Thyroid gland (tissue), 4 donors: ENCODE measurements around the gene ATAD2B. TPM values are rescaled to one million over a fixed set of nuclear protein-coding genes. Genes with fewer than 3 reads are reported as not detected.

Source experiments
- DNase-seq, 2 donors: peaks; one replicate each; pipeline ENCODE4 v3.0.0-alpha.2; 2019
- H3K27ac ChIP-seq, 3 donors: fragments of 200-600 bp; sonication (generic); 1 replicate in 2 of 3; 2 replicates in 1 of 3; pipeline ENCODE4 v1.5.1; 2016 to 2019; ENCODE audit warnings: mild to moderate bottlenecking in 1 of 3, moderate library complexity in 1 of 3
- H3K27me3 ChIP-seq: fragments of 200-600 bp; sonication (generic); one replicate; pipeline ENCODE4 v1.5.1; 2019
- H3K36me3 ChIP-seq, 2 donors: fragments of 200-600 bp; sonication (generic); one replicate each; pipeline ENCODE4 v1.5.1; 2016 to 2019
- H3K4me1 ChIP-seq, 2 donors: fragments of 200-600 bp; sonication (generic); one replicate each; pipeline ENCODE4 v1.5.1; 2017 to 2019
- H3K4me3 ChIP-seq, 3 donors: fragments of 200-600 bp; sonication (generic); replicated peaks in 1 of 3; 1 replicate in 2 of 3; 2 replicates in 1 of 3; pipeline ENCODE4 v1.5.1; 2016; ENCODE audit warnings: mild to moderate bottlenecking in 1 of 3
- H3K9me3 ChIP-seq: fragments of 200-600 bp; sonication (generic); one replicate; pipeline ENCODE4 v1.5.1; 2017
- POLR2A ChIP-seq, 2 donors: fragments of 450-650 bp; IDR thresholded peaks; one replicate each; pipeline ENCODE4 v1.6.1; 2017; ENCODE audit warnings: antibody characterized with exemption in 2 of 2, mild to moderate bottlenecking in 2 of 2, moderate library complexity in 1 of 2
- WGBS, 2 donors: methylation state at CpG; one replicate each; pipeline ENCODE4 v1.1.5; 2017; 5-methylcytosine and 5-hydroxymethylcytosine counted together
- intact Hi-C: fragments of 100-400 bp; cut with DNase I; formaldehyde crosslinking; loops from one replicate; pipeline ENCODE4 v1.15.1; 2023
- total RNA-seq, 4 donors: library from RNA; depleted of rRNA; stranded (reverse); fragments of >200 nt; gene quantifications; one replicate each; pipeline ENCODE4 v1.2.3, GENCODE V29; 2016
- TF ChIP-seq, protein P1 (sequence below), 6 experiments: fragments of 200-600 bp in 3 of 6; fragments of 450-650 bp in 3 of 6; sonication (generic) in 3 of 6; IDR thresholded peaks; one replicate each; pipeline ENCODE4 v1.5.1; 2016 to 2019; ENCODE audit warnings: antibody characterized with exemption in 6 of 6, mild to moderate bottlenecking in 2 of 6, inconsistent platforms in 1 of 6, moderate library complexity in 1 of 6

Gene ATAD2B
- total RNA-seq, 4 donors from 2014 or later = 32.8 to 49.3 (median 37.3) TPM

DNA sequence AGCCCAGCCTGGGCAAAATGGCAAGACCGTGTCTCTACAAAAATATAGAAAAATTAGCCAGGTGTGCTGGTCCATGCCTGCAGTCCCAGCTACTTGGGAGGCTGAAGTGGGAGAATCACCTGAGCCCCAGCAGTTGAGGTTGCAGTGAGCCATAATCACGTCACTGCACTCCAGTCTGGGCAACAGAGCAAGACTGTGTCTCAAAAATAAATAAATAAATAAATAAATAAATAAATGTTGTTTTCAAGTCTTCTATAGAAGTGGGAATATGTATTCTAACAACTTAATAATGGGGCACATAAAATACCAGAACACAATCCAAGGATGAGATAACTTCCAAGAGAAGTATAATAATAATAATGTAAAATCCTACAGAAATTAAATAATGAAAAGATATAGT, 23.9 kb downstream of the ATAD2B start:
- WGBS, 2 donors = 96 to 99% methylated on average over 2 of the region's 2 CpGs
- Histone ChIP-seq H3K4me1 (peaks cover 0 to 40% of the 10 kb centered on the region in 2 donors), H3K4me3 (no peak overlapping the region), H3K36me3 (no peaks in the 10 kb centered on the region), H3K27ac (no peak overlapping the region), H3K27me3 (no peaks in the 10 kb centered on the region), H3K9me3 (no peaks in the 10 kb centered on the region)
- no peak for TF ChIP-seq POLR2A (IDR thresholded peaks at IDR 0.05)
- TF ChIP-seq, protein P1, sequence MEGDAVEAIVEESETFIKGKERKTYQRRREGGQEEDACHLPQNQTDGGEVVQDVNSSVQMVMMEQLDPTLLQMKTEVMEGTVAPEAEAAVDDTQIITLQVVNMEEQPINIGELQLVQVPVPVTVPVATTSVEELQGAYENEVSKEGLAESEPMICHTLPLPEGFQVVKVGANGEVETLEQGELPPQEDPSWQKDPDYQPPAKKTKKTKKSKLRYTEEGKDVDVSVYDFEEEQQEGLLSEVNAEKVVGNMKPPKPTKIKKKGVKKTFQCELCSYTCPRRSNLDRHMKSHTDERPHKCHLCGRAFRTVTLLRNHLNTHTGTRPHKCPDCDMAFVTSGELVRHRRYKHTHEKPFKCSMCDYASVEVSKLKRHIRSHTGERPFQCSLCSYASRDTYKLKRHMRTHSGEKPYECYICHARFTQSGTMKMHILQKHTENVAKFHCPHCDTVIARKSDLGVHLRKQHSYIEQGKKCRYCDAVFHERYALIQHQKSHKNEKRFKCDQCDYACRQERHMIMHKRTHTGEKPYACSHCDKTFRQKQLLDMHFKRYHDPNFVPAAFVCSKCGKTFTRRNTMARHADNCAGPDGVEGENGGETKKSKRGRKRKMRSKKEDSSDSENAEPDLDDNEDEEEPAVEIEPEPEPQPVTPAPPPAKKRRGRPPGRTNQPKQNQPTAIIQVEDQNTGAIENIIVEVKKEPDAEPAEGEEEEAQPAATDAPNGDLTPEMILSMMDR (IDR thresholded peaks at IDR 0.05) = no peak
- no peak for DNase-seq
- intact Hi-C loops = no loop called here

DNA sequence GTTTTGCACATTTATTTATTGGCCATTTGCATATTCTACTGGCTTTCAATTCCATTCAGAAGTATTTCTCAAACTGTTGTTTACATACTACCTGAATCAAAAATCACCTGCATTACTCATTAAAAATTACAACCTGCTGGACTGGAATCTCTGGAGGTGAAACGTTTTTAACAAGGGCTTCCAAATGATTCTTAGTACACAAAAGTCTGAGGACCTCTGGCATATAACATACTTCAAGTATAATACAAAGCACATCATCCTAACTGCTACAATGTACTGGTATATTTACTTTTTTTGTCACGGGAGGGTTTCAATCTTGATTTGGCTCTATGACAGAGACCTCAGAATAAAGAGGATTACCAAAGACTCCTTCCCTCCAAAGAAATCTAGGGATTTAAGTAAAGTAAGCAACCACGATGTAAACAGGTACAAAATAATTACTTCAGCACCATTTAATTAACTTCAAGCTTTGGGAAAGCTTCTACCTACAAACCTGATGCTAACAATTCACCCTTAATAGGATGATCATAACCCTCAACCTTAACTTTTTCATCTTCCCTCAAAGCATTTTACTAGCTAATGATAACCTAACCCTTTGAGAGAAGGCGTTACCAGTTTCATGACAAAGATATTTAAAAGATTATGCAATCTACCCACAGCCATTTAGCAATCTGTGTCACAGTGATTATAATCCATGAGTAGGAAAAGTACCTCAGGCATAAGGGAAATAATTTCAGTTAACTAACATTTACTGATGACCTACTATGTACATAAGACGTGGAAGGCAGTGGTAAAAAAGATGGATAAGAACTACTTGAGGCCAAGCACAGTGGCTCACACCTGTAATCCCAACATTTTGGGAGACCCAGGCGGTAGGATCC, 24.7 kb downstream of the ATAD2B start:
- no peak overlapping the region for H3K27ac ChIP-seq

GRCh38 chr2:23900541-23901322, 26.2 kb downstream of the ATAD2B start:
- no peak overlapping the region for H3K27ac ChIP-seq
- intact Hi-C loops = no loop called here
- no peaks in the 10 kb centered on the region for H3K36me3 ChIP-seq
- no peak overlapping the region for H3K4me3 ChIP-seq
- no peaks in the 10 kb centered on the region for H3K9me3 ChIP-seq
- WGBS, 2 donors = 65 to 68% methylated on average over 9 of the region's 9 CpGs
- DNase-seq = no peak
- H3K4me1 ChIP-seq = peaks cover 0 to 40% of the 10 kb centered on the region in 2 donors
- TF ChIP-seq, protein P1 (IDR thresholded peaks at IDR 0.05) = no peak
- TF ChIP-seq POLR2A (IDR thresholded peaks at IDR 0.05) = no peak
- no peaks in the 10 kb centered on the region for H3K27me3 ChIP-seq

More for the DNA sequence above, 24.7 kb downstream of the ATAD2B start:
- Histone ChIP-seq H3K4me3 (no peak overlapping the region), H3K27me3 (no peaks in the 10 kb centered on the region), H3K36me3 (no peaks in the 10 kb centered on the region), H3K4me1 (peaks cover 0 to 40% of the 10 kb centered on the region in 2 donors), H3K9me3 (no peaks in the 10 kb centered on the region)
- intact Hi-C loops = no loop called here
- no peak for TF ChIP-seq POLR2A (IDR thresholded peaks at IDR 0.05)
- TF ChIP-seq, protein P1 (IDR thresholded peaks at IDR 0.05) = no peak
- 75 to 76% methylated on average over 6 of the region's 6 CpGs for WGBS, 2 donors
- DNase-seq = no peak

- Histone ChIP-seq H3K4me3 (no peak overlapping the region), H3K36me3 (no peaks in the 10 kb centered on the region), H3K4me1 (peaks cover 0 to 39% of the 10 kb centered on the region in 2 donors), H3K9me3 (no peaks in the 10 kb centered on the region), H3K27ac (no peak overlapping the region), H3K27me3 (no peaks in the 10 kb centered on the region)
- no peak for TF ChIP-seq POLR2A (IDR thresholded peaks at IDR 0.05)
- TF ChIP-seq, protein P1 (IDR thresholded peaks at IDR 0.05) = no peak
- intact Hi-C loops = no loop called here
- WGBS, 2 donors = 97 to 98% methylated on average over 8 of the region's 8 CpGs
- no peak for DNase-seq
These were observed 26.8 kb downstream of the ATAD2B start for GRCh38 chr2:23900133-23900532.
